Activated naive CD4-positive, alpha-beta T cell (primary cell): ENCODE measurements around the gene TEDC1.

ENCODE experiments used
- DNase-seq, 4 experiments: peaks; one replicate each; lab custom pipeline; 2025; lab: John Stamatoyannopoulos, UW

Gene TEDC1

DNA sequence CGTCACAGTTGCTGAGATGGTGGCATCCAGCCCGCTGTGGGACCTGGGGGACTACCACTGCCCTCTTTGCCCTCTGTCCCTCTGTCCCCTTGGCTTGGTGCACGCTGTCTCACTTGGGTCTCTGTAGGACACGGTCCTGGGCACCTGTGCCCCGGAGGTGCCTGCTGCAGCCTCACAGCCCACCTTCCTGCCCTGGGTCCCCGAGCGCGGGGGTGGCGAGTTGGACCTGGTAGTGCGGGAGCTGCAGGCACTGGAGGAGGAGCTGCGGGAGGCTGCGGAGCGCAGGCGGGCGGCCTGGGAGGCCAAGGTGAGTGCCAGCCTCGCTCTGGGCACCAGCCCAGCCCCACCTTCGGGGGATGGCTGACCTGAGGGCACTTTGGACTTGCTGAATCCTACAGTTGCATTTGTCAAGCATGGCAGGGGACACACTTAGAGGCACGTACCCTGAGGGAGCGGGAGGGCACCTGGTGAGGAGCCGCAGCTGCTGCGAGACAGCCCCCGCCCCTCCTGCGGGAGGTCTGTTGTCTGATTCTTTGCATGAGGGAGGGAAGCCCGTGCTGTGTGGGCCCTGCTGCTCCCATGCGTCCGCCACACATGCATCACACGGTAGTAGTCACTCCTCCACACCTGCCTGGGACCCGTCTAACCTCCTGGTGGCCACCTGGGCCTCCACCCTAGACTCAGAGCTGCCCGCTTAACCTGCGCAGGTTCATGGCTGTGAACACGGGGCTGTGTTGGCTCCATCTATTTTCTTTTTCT lies 6.8 kb downstream of the TEDC1 start:
- no peak for DNase-seq

DNA sequence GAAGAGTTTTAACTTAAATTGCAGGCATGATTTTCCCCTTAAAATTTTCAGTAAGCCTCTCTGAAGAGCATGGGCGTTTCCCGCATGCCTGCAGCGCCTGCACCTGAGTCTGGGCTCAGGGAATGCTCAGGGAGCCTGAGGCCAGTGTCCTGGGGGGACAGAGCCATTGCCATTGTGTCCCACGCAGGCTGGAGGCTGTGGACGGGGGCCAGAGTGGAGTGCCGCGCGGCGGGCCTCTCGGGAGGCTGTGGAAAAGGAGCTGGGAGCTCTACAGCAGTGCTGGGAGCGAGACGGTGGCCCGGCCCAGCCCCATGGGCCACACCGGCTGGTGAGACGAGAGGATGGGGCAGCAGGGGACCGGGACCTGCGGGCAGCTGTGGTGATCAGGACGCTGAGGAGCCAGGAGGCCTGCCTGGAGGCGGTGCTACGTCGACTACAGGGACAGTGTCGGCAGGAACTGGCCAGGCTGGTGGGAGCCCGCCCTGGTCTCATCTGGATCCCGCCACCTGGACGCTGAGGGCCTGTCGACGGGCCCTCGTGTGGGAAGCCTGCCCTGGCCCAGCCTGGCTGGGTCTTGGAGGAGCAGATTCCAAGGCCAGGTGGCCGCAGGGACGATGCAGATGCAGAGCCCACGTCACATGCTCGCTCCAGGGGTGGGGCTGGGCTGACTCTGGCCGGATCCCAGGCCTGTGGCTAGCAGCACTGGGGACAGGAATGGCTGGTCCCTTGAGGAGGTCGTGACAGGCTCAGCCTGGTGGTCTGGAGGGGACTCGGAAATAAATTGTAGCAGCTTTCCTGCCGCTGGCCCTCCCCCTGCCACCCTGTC lies 7.6 kb downstream of the TEDC1 start:
- DNase-seq, result no peak

DNA sequence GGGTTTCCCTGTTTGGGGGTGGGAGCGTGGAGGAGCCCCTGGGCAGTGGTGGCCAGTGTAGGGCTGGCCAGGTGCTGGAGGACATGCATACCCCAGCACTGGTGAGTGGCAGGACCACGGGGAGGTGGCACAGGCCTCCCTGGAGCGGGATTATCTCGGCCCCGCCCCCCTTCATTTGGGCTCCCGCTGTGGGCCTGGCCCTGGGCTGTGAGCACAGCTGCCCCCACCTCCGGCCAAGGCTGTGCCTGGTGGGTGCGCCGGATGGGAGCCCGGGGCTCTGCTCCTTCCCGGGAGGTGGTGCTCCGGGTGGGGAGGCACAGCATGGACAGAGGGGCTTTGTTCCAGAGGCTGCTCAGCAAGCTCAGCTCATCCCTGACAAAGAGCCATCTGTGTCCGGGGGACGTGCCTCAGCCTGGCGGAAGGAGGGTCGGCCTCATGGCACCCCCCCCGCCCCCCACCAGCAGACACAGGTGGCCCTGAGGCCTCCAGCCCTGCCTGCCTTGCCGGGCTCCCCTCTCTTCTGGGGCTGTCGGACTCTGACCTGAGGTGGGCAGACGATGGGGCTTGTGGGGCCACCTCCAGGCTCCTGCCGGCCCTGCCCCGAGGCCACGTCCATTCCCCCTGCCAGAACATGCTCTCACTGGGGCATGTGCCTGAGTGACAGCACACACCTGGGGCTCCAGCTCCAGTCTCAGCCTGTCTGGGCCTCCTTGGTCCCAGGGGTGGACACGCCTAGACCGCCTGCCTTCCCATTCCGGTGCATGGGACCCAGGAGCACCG lies 8.4 kb downstream of the TEDC1 start:
- DNase-seq, result no peak

DNA sequence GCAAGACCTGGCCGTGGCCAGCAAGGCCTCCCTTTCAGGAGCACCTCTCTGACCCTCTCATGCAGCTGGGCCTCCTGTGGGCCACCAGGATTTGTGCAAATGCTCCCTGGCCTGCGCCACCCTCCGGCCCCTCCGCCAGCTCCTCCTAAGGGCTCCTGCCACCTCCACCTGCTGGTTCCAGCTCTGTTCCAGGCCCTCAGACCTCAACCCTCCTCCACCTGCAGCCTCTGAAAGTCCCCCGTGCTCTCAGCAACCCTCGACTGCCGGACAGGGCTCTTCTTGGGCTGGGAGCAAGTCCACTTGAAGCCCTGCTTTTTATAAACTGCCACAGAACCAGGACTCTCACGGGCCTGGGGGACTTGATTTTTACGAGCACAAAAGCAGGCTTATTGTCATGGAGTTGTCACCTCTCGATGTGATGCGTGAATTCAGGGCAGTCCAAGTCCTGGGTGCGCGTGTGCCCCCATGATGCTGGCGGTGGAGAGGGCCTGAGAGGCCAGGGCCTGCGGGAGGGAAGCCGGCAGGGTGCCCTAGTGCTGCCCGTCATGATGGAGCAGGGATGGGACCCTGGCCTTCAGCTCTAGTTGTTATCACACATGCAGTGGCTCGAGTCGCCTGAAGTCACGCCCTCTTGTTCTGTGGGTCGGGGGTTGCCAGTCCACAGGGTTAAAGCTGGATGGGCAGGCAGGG lies 9.1 kb downstream of the TEDC1 start:
- no peak for DNase-seq

DNA sequence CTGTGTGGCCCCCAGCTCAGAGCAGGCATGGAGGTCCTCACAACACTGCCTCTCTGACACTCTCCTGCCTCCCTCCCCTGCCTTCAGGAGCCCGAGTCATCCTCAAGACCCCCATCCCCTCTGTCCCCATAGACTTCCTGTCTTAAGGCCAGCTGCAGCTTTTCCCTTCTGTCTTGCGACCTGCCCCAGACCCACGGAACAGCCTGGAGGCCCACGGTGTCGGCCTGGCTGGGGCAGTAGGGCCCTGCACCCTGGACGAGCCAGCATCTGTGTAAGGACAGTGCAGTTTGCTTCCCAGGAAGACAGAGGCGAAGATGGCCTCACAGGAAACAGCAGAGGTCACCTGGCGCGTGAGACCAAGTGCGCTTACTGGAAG lies 9.7 kb downstream of the TEDC1 start:
- no peak for DNase-seq

DNA sequence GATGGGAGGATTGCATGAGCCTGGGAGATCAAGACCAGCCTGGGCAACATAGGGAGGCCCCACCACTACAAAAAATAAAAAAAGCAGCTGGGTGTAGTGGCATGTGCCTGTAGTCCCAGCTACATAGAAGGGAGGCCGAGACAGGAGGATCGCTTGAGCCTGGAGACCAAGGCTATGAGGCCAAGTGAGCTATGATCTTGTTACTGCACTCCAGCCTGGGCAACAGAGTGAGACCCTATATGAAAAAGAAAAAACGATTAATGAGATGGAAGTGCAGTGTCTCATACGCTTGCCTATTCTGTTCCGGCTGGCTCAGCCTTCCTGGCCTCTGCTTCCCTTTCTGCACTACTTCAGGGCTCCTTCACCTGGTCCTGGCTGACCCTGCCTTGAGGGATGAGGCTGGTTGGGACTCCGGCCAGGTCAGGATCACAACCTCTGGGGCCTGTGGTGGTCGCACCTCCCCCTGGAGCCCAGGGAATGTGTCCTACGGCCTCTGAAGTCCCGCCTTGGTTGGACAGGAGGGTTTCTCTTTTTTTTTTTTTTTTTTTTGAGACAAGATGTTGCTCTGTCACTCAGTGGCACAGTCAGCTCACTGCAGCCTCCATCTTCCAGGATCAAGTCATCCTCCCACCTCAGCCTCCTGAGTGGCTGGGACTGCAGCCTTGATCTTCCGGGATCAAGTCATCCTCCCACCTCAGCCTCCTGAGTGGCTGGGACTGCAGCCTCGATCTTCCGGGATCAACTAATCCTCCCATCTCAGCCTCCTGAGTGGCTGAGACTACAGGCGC lies 10.7 kb downstream of the TEDC1 start:
- no peak for DNase-seq

DNA sequence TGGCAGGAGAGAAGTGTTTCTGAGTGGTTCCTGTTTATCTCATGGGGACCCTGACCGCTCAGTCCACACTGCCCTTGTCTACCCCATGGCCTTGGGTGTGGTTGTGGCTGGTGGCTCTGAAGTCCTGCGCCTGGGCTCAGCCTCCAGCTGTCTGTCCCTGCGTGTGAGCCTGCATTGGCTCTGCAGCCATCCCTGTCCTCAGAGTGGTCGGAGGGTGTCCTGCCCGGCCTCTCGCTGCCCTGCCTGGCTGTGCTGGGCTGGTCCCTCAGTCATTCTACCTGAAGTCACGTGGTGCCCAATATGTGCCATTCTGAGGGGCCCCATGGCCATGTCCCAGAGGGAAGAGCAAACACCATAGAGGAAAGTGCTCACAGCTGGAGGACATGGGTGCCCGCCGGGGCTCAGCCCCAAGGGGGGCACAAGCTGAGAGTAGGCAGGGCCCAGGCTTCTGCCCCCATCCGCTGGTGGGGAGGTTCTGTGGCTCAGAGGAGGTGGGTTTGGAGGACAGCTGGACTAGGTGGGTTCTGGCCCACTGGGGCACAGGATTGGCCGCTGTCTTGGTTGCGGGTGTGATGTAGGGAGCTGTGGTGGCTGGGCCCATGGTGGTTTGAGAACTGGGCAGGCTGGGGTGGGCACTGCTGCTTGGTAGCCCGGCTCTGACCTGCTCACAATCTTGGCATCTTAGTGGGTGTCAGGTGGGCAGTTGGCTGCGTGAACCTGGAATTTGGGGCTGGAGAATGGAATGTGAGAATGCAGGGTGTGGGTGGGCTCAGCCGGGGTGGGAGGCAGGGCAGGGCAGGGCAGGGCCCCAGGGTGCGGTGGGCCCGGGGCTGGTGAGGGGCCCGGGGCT lies 11.6 kb downstream of the TEDC1 start:
- DNase-seq, result no peak

DNA sequence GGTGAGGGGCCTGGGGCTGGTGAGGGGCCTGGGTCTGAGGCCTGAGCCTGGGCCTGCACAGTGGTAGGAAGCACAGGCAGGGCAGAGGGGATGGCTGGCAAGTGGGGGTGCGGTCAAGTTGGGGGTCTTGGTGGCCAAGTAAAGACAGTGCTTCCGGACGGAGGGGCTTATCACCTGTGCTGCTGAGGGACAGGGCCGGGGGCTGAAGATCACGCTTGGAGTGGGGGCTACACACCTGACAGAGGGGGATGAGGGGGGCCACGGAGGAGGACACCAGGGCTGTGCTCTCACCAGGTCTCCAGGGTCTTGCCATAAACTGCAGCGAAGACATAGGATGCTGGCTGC lies 12.2 kb downstream of the TEDC1 start:
- no peak for DNase-seq

DNA sequence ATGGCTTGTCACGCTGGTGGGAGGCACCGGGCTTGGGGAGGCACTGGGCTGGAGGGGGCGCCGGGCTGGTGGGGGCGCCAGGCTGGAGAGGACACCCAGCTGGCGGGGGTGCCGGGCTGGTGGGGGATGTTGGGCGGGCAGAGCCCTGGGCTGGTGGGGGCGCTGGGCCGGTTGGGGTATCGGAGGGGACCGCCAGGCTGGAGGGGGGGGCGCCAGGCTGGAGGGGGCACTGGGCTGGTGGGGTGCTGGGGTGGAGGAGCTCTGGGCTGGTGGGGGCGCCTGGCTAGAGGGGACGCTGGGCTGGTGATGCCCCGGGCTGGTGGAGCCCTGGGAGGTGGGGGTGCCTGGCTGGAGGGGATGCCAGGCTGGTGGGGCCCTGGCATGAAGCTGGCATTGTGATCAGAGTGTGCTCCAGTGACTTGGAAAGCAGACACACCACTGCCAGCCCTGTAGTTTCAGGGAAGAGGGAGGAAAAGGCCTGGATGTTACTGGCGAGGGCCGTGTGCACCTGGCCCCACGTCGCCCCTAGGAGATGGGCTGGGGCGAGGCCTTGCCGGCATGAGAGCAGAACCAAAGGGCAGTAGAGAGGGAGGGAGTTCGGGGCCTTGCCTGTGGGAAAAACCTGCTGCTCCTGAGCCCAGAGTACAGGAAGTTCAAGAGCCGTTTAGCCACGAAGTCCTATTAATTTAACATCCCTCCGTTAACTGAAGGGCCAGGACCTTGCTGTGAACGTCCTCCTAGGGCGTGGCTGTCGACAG lies 13.1 kb downstream of the TEDC1 start:
- DNase-seq, result no peak

DNA sequence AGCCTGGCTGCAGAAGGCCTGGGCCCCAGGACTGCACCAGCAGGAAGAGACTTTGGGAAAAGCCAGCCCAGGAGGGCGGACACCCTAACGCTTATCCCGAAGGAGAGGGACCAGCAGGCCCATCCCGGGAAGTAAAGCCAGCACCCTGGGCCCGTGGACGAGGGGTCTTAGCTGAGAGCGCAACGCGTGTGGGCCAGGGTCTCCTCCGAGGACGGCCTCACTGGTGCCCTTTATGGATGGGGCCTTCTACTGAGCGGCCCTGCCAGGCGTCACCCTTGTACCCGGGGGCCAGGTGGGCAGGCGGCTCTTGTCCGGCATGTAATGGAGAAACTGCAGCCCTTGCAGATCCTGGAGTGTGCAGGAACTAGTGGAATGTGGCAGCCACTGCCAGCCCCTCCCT lies 14.1 kb downstream of the TEDC1 start:
- DNase-seq, result no peak

DNA sequence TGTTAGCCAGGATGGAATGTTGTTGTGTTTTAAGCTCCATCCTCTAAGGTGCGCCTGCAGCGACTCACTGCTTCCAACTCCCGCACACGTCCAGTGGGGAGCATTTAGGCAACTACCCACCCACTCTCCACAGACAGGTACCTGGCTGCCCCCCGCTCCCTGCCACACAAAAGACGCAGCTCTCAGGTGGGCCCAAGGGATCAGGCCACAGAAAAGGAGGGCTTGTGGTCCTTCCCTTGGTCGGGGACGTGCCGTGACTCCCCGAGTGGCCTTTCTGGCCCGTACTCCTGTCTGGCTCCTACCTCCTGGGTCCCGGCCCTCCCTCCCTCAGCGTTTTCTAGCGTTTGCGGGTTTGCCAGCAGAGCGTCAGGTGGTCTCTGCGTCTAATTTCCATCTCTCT lies 16.2 kb downstream of the TEDC1 start:
- DNase-seq, result no peak

DNA sequence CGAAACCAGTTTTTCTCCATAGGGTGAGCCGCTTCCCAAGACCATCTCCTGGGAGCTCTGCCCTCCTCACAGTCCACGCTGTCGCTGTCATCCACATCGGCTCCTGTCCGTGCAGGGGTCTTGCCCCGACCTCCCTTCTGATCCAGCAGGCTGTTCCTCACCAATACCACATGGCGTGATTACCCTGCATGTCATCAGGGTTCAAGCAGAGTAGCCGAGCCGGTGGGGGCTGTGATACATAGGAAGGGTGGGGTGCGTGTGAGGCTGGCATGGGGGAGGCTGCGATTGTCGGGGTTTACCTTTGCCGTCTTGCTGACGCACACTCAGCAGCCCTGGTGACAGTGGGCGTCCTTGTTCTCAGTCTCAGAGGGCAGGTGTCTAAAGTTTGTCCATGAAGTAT lies 17.0 kb downstream of the TEDC1 start:
- DNase-seq, result no peak

DNA sequence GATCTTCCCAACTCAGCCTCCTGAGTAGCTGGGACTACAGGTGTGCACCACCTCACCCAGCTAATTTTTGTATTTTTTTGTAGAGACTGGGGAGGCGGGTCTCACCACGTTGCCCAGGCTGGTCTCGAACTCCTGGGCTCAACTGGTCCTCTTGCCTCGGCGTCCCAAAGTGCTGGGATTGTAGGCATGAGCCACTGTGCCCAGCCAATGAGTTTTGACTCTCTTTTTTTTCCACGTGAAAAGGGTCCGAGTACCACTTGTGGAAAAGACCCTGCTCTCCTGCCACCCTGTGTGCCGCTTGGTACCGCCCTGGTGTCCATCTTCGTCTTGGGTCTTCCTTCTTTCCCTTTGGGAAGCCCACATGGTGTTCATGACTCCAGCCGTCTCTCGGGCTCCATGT lies 17.6 kb downstream of the TEDC1 start:
- no peak for DNase-seq

DNA sequence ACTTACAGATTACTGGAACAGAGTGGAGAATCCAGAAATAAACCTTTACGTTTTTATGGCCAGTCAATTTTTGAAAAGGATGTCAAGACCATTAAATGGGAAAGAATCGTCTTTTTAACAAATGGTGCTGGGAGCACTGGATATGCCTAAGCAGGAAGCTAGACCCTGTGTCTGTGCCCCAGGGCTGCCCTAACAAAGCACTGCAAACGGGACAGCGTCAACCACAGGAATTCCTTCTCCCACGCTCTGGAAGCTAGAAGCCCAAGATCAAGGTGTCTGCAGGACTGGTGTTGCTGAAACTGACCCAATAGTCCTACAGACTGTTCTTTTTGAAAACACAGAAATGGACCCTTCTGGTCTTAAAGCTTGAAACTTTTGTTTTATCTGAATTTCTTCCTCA lies 26.1 kb downstream of the TEDC1 start:
- no peak for DNase-seq

DNA sequence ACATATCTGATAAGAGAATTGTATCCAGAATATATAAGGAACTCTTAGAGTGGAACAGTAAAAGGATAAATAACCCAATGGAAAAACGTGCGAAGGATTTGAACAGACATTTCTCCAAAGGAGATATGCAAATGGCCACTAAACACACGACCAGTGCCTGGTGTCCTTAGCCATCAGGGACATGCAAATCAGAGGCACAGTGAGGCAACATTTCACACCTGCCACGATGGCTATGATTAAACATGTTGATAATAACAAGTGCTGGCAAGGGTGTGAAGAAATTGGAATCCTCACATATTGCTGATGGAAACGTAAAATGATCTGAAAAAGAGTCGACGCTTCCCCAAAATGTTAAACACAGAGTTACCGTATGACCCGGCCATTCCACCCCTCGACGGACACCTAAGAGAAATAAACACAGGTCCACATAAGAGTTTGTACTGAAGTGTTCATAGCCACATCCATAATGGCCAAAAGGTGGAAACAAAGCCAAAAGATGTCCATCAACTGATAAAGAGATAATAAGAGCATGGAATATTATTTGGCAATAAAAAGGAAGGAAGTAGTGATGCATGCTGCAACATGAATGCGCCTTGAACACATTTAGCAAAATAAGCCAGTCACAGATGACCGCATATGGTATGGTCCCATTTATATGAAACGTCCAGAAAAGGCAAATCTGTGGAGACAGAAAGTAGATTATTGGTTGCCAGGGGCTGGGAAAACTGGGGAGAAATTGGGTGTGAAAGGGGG lies 29.1 kb downstream of the TEDC1 start:
- DNase-seq, result no peak

DNA sequence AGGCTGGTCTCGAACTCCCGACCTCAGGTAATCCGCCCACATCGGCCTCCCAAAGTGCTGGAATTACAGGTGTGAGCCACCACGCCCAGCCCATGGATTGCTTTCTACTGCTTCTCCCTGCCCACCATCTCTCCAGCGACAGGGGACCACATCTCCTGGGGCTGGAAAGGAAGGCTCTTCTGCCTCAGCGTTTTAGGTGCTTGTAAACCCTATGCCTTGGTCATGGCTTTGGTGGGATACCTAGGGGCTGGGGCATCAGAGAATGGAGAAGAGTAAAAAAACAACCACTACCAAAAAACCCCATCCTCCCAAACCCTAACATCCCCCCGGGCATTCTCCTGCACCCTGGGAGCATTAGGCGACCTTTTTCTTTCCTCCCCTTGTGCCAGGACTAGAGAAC lies 34.3 kb downstream of the TEDC1 start:
- DNase-seq, result no peak

DNA sequence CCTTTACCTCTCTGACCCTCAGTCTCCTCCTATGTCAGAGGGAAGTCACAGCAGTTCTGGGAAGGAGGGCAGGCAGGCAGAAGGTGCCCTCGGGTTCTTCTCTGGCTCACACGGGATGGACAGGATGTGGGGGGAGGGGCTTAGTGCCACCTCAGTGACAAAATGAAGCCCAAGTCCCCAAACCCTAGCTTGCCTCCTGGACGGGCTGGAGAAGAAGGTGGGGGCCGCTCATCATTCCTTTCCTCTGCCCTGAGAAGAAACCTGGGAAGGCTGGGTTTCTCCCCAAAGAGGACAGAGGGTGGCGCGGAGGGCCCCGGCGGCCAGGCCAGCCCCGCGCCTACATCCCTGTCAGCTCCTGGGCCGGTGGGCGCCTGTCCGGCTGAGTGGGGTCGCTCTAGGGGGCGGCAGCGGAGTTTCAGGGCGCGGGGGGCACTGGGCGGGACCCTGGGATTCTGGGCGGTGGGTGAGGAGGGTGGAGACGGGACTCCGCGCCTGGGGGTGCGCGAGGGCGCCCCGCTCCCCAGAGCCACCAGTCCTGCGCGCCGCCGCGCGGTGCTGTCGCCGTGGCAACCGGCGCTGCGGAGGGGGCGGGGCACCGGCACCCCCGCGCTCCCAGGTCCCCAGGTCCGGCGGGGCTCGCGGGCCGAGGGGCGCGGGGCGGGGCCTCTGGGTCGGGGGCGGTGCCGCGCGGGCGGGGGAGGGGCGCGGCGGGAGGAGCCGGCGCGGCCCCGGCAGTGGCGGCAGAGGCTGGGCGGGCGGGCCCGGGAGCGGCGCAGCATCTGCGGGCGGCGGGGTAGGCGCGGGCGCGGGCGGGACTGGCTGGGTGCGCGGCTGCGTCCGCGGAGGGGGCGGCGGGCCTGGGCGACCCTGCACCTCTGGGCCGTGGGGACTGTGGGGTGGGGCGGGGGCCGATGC lies 35.1 kb downstream of the TEDC1 start, which contains the start of gene TMEM121:
TSS of gene TMEM121 (plus strand) at position 723 of the 915 bp plus-strand sequence. CDS start 2,252 bp downstream, outside the sequence.
- peak in 1 of 4 experiments; percentile 30 for DNase-seq
